NT2/D1 (cell line): ENCODE data around the gene C1orf226.

Experiments
- SUZ12 ChIP-seq: IDR thresholded peaks from 2 replicates; pipeline ENCODE4 v1.6.1; 2011; ENCODE audit not compliant: insufficient read length, insufficient read depth; ENCODE audit errors: extremely low read depth
- YY1 ChIP-seq: IDR thresholded peaks from 2 replicates; pipeline ENCODE4 v1.6.1; 2011; ENCODE audit not compliant: insufficient read length, insufficient read depth
- ZNF274 ChIP-seq: IDR thresholded peaks from 2 replicates; pipeline ENCODE4 v1.6.1; 2011; ENCODE audit warnings: mild to moderate bottlenecking, low read depth, low read length

- TF ChIP-seq YY1 (no peak), ZNF274 (no peak), SUZ12 (no peak)
Observed at GRCh38 chr1:162416215-162416614, 34.7 kb downstream of the C1orf226 start.
